HepG2 (cell line): ENCODE measurements around the gene UBTD1. TPM values are rescaled to one million over a fixed set of nuclear protein-coding genes. Genes with fewer than 3 reads are reported as not detected.

Experiments used
- ATAC-seq: fragments of 200-7000 bp; cut with Tn5 transposase; 3 replicates; pipeline ENCODE4 v1.9.1; 2020; ENCODE audit warnings: mild to moderate bottlenecking, moderate library complexity
- BruUV-seq: library from RNA; stranded (reverse); fragments of 400-500 nt; replicated peaks from 2 replicates; lab custom pipeline; 2021; lab: Mats Ljungman, UMichigan
- CTCF ChIA-PET: fragments of 300-600 bp; formaldehyde crosslinking; extraction: SDS; loops from one replicate; lab custom pipeline; 2021; ENCODE audit warnings: low total read pairs, inconsistent platforms, low intra/inter-chr PET ratio; lab: Yijun Ruan, JAX
- POLR2A ChIA-PET: fragments of 350-600 bp; sonication (Branson Sonifier 250); formaldehyde crosslinking; loops from one replicate; lab custom pipeline; 2020; ENCODE audit warnings: antibody characterized with exemption, inconsistent platforms; lab: Yijun Ruan, JAX
- DNase-seq: peaks from one replicate; pipeline ENCODE4 v3.0.0-alpha.2; 2015; ENCODE audit warnings: low spot score
- FAIRE-seq: peaks from 3 replicates; lab custom pipeline; 2011; peaks lifted over from hg19 to GRCh38; lab: Jason Lieb, UNC
- H2AFZ ChIP-seq: one replicate; pipeline ENCODE4 v1.6.1; 2011; ENCODE audit warnings: low read length, inconsistent platforms
- H3K27ac ChIP-seq: fragments of 300-600 bp; 3 replicates; pipeline ENCODE4 v1.8.0; 2011; ENCODE audit warnings: mixed run types, mild to moderate bottlenecking, mixed read lengths, low read length, inconsistent platforms; ENCODE audit not compliant: insufficient read depth; ENCODE audit errors: extremely low read length
- H3K27me3 ChIP-seq, 2 experiments: fragments of 200-600 bp in 1 of 2; 2 replicates in 1 of 2; 3 replicates in 1 of 2; pipeline versions ENCODE4 v1.6.0 to v1.8.0; 2011; ENCODE audit warnings: low read length in 2 of 2, mild to moderate bottlenecking in 2 of 2, moderate library complexity in 2 of 2, inconsistent platforms in 1 of 2; ENCODE audit not compliant: insufficient read depth in 2 of 2, control insufficient read depth in 1 of 2
- H3K36me3 ChIP-seq, 2 experiments: fragments of 200-600 bp in 1 of 2; replicated peaks in 1 of 2; 2 replicates in 1 of 2; 3 replicates in 1 of 2; pipeline versions ENCODE4 v1.5.1 to v1.8.0; 2011; ENCODE audit warnings: low read length in 2 of 2, inconsistent platforms in 1 of 2; ENCODE audit not compliant: insufficient read depth in 2 of 2, control insufficient read depth in 1 of 2
- H3K4me1 ChIP-seq: 2 replicates; pipeline ENCODE4 v1.5.1; 2012; ENCODE audit warnings: low read length, inconsistent platforms; ENCODE audit not compliant: insufficient read depth
- H3K4me2 ChIP-seq: 2 replicates; pipeline ENCODE4 v1.6.0; 2011; ENCODE audit warnings: low read depth, low read length, inconsistent platforms
- H3K4me3 ChIP-seq, 3 experiments: fragments of 200-600 bp in 1 of 3; sonication (generic), shearing (Covaris generic) in 1 of 3; replicated peaks in 1 of 3; 2 replicates each; pipeline ENCODE4 v1.5.1; 2011 to 2016; ENCODE audit warnings: low read length in 3 of 3, inconsistent platforms in 2 of 3, low read depth in 2 of 3, mild to moderate bottlenecking in 2 of 3, control low read depth in 1 of 3, mixed read lengths in 1 of 3; ENCODE audit not compliant: insufficient read depth in 1 of 3
- H3K79me2 ChIP-seq: one replicate; pipeline ENCODE4 v1.6.1; 2011; ENCODE audit warnings: low read length, inconsistent platforms; ENCODE audit not compliant: insufficient read depth
- H3K9ac ChIP-seq: 2 replicates; pipeline ENCODE4 v1.6.0; 2011; ENCODE audit warnings: mild to moderate bottlenecking, low read depth, low read length, inconsistent platforms; ENCODE audit not compliant: insufficient read depth
- H3K9me3 ChIP-seq: 2 replicates; pipeline ENCODE4 v1.5.1; 2012; ENCODE audit warnings: mild to moderate bottlenecking, low read length
- H4K20me1 ChIP-seq: 2 replicates; pipeline ENCODE4 v1.6.0; 2011; ENCODE audit warnings: inconsistent platforms, mild to moderate bottlenecking, low read length, moderate library complexity; ENCODE audit not compliant: insufficient read depth
- BCL6 ChIP-seq: IDR thresholded peaks from 2 replicates; pipeline ENCODE4 v1.6.1; 2016; ENCODE audit warnings: missing genetic modification reagents, missing compliant biosample characterization
- CREBL2 ChIP-seq: sonication (generic); formaldehyde crosslinking; IDR thresholded peaks from 2 replicates; pipeline ENCODE4 v1.8.1; 2023; ENCODE audit warnings: missing genetic modification reagents, mild to moderate bottlenecking, borderline replicate concordance
- EP300 ChIP-seq, 3 experiments: sonication (generic) in 1 of 3; formaldehyde crosslinking in 1 of 3; IDR thresholded peaks; 2 replicates each; pipeline versions ENCODE4 v1.5.1 to v1.6.1; 2011 to 2020; ENCODE audit warnings: low read depth in 2 of 3, low read length in 2 of 3, borderline replicate concordance in 1 of 3, improper control_type of control experiment in 1 of 3, mild to moderate bottlenecking in 1 of 3, missing genetic modification reagents in 1 of 3, moderate library complexity in 1 of 3
- FOXM1 ChIP-seq: sonication (generic); formaldehyde crosslinking; IDR thresholded peaks from 2 replicates; pipeline ENCODE4 v1.5.0; 2020; ENCODE audit warnings: missing genetic modification reagents
- HOXD1 ChIP-seq: sonication (generic); formaldehyde crosslinking; IDR thresholded peaks from 2 replicates; pipeline ENCODE4 v1.5.0; 2020; ENCODE audit warnings: missing genetic modification reagents
- NFE2L2 ChIP-seq: fragments of 150-350 bp; IDR thresholded peaks from 2 replicates; pipeline ENCODE4 v1.6.1; 2014; ENCODE audit warnings: low read length
- NR1H2 ChIP-seq: sonication (generic); formaldehyde crosslinking; IDR thresholded peaks from 2 replicates; pipeline ENCODE4 v1.8.1; 2022; ENCODE audit warnings: low read depth, missing genetic modification reagents, borderline replicate concordance
- REXO4 ChIP-seq: sonication (generic); formaldehyde crosslinking; IDR thresholded peaks from 2 replicates; pipeline ENCODE4 v1.8.0; 2022; ENCODE audit warnings: missing genetic modification reagents, mild to moderate bottlenecking, borderline replicate concordance
- SIX4 ChIP-seq: sonication (generic); formaldehyde crosslinking; IDR thresholded peaks from 2 replicates; pipeline ENCODE4 v1.4.0; 2020; ENCODE audit warnings: missing genetic modification reagents
- SP5 ChIP-seq: IDR thresholded peaks from 2 replicates; pipeline ENCODE4 v1.6.1; 2016; ENCODE audit warnings: low read depth, borderline replicate concordance
- TCF7 ChIP-seq: sonication (generic); IDR thresholded peaks from 2 replicates; pipeline ENCODE4 v1.6.1; 2016; ENCODE audit warnings: antibody characterized with exemption, low read depth
- ZBTB21 ChIP-seq: sonication (generic); formaldehyde crosslinking; IDR thresholded peaks from 2 replicates; pipeline ENCODE4 v1.4.0; 2020; ENCODE audit warnings: missing genetic modification reagents
- ZNF550 ChIP-seq: sonication (generic); formaldehyde crosslinking; IDR thresholded peaks from 2 replicates; pipeline ENCODE4 v1.4.0; 2020; ENCODE audit warnings: mild to moderate bottlenecking, missing genetic modification reagents, borderline replicate concordance
- WGBS: methylation state at CpG from one replicate; pipeline ENCODE4 v1.1.6; 2017; ENCODE audit warnings: low lambda C conversion rate; 5-methylcytosine and 5-hydroxymethylcytosine counted together
- in situ Hi-C: cut with HindIII; loops from 2 replicates; pipeline ENCODE4 v1.10.0; 2017; ENCODE audit warnings: low pct_unique_long_range_greater_than_20kb; ENCODE audit not compliant: extremely low pct_ligation_motif_present
- intact Hi-C: fragments of 100-400 bp; cut with micrococcal nuclease; formaldehyde crosslinking; loops from one replicate; pipeline ENCODE4 v1.10.0; 2022; ENCODE audit not compliant: unreplicated experiment
- polyA plus RNA-seq, 8 experiments: library from polyadenylated mRNA; depleted of rRNA in 3 of 8; stranded (reverse) in 7 of 8; unstranded in 1 of 8; fragments of >200 nt; fragmentation: Illumina TruSeq in 4 of 8; extraction: Trizol in 4 of 8; gene quantifications; 2 replicates each; pipeline versions ENCODE4 v1.2.1 to v1.2.3, GENCODE V29; 2011 to 2016; ENCODE audit warnings: low read depth in 4 of 8, missing spikeins in 1 of 8, mixed read lengths in 1 of 8; ENCODE audit not compliant: insufficient read depth in 1 of 8
- total RNA-seq, 5 experiments: library from RNA; depleted of rRNA; stranded (reverse); fragments of >200 nt; fragmentation: Illumina TruSeq; extraction: Trizol; gene quantifications; 2 replicates each; pipeline ENCODE4 v1.2.3, GENCODE V29; 2016; ENCODE audit warnings: low read depth in 1 of 5

The UBTD1 gene
- total and polyA plus RNA-seq, 2 of the 13 experiments (the other 11 are each of a cell fraction or from before 2014, with no cell fraction given), result 7.9 to 10.0 TPM

GRCh38 chr10:97533888-97534287 lies 35.2 kb downstream of the UBTD1 start:
- Histone ChIP-seq H4K20me1 (no peaks in the 10 kb centered on the region), H3K79me2 (no peaks in the 10 kb centered on the region), H3K4me1 (peaks cover 12% of the 10 kb centered on the region), H3K4me2 (no peak overlapping the region), H3K36me3 (no peaks in the 10 kb centered on the region), H3K4me3 (no peak overlapping the region), H3K9ac (no peak overlapping the region), H3K9me3 (no peaks in the 10 kb centered on the region), H3K27me3 (no peaks in the 10 kb centered on the region), H2AFZ (no peak overlapping the region), H3K27ac (no peak overlapping the region)
- intact Hi-C loops (loop anchor here (1.0 kb wide), 2 partner anchors 19 to 41 kb away; no protein-coding TSS in a partner anchor), in situ Hi-C loops (no loop called here)
- no TSS peak for BruUV-seq
- DNase-seq (no peak), ATAC-seq (no peak), FAIRE-seq (no peak)
- POLR2A ChIA-PET, result no interaction called here
- TF ChIP-seq BCL6 (CRISPR knock-in tag) (no peak), SIX4 (no peak), NFE2L2 (no peak), CREBL2 (no peak), ZBTB21 (no peak), FOXM1 (no peak), REXO4 (no peak), SP5 (no peak), TCF7 (no peak), NR1H2 (CRISPR knock-in tag) (no peak), HOXD1 (CRISPR knock-in tag) (no peak), ZNF550 (CRISPR knock-in tag) (no peak), EP300 (IDR thresholded peaks at IDR 0.05; ENCODE audit: low read depth in 2 of 2, low read length in 2 of 2) (no peak), EP300 (CRISPR knock-in tag; IDR thresholded peaks at IDR 0.05; ENCODE audit: borderline replicate concordance) (no peak)
- 83% methylated on average over 6 of the region's 6 CpGs for WGBS
- CTCF ChIA-PET, result interaction anchor here (1.2 to 1.9 kb wide), 2 partner anchors 20 to 79 kb away, joined by 3 to 13 read pairs; no protein-coding TSS in a partner anchor
